ENCODE results near the gene SLC6A11.

SLC6A11 gene

GRCh38 chr3:10890665-10891064 is 74.6 kb downstream of the SLC6A11 start:
- no peak for DNase-seq

- DNase-seq, result no peak
Measured at GRCh38 chr3:10892622-10893021, 76.6 kb downstream of the SLC6A11 start.

GRCh38 chr3:10901296-10901945 is 85.4 kb downstream of the SLC6A11 start:
- no peak for DNase-seq

- DNase-seq, result no peak
Measured at GRCh38 chr3:10907262-10907661, 91.2 kb downstream of the SLC6A11 start.

GRCh38 chr3:10910367-10910766 is 94.3 kb downstream of the SLC6A11 start:
- DNase-seq, result no peak

- DNase-seq, result no peak
Measured at GRCh38 chr3:10911350-10912002, 95.4 kb downstream of the SLC6A11 start.

GRCh38 chr3:10912786-10913185 is 96.8 kb downstream of the SLC6A11 start:
- no peak for DNase-seq

GRCh38 chr3:10915376-10915775 is 99.3 kb downstream of the SLC6A11 start:
- DNase-seq, result no peak

GRCh38 chr3:10917176-10917575 is 101.1 kb downstream of the SLC6A11 start:
- no peak for DNase-seq

GRCh38 chr3:10918011-10918410 is 102.0 kb downstream of the SLC6A11 start:
- DNase-seq, result no peak

- DNase-seq, result no peak
Measured at GRCh38 chr3:10919636-10920035, 103.6 kb downstream of the SLC6A11 start.

- DNase-seq, result no peak
Measured at GRCh38 chr3:10925436-10926255, 109.6 kb downstream of the SLC6A11 start.

GRCh38 chr3:10926256-10926810 is 110.3 kb downstream of the SLC6A11 start:
- DNase-seq, result no peak

- DNase-seq, result no peak
Measured at GRCh38 chr3:10926811-10927521, 110.9 kb downstream of the SLC6A11 start.

GRCh38 chr3:10927551-10927950 is 111.5 kb downstream of the SLC6A11 start:
- DNase-seq, result no peak

GRCh38 chr3:10928407-10928960 is 112.5 kb downstream of the SLC6A11 start:
- no peak for DNase-seq

- DNase-seq, result no peak
Measured at GRCh38 chr3:10928961-10929471, 113.0 kb downstream of the SLC6A11 start.

GRCh38 chr3:10929978-10930665 is 114.1 kb downstream of the SLC6A11 start:
- DNase-seq, result no peak

- DNase-seq, result no peak
Measured at GRCh38 chr3:10930666-10931040, 114.6 kb downstream of the SLC6A11 start.

GRCh38 chr3:10932596-10932995 is 116.6 kb downstream of the SLC6A11 start:
- DNase-seq, result no peak

GRCh38 chr3:10933021-10933420 is 117.0 kb downstream of the SLC6A11 start:
- no peak for DNase-seq

- no peak for DNase-seq
Measured at GRCh38 chr3:10933470-10933804, 117.4 kb downstream of the SLC6A11 start.
